Neural crest cell (in vitro differentiated cells): ENCODE measurements around the gene ACSL3. TPM values are rescaled to one million over a fixed set of nuclear protein-coding genes. Genes with fewer than 3 reads are reported as not detected.
A peak's percentile ranks its signal among the peaks of the same experiment; 100 is the strongest.

Experiments used
- DNase-seq: peaks from one replicate; pipeline ENCODE4 v3.0.0; 2021; ENCODE audit warnings: low read depth, mixed read lengths, low spot score
- H3K27ac Mint-ChIP-seq: one replicate; pipeline ENCODE4 v1.8.0; 2021; ENCODE audit warnings: mild to moderate bottlenecking, mixed read lengths; ENCODE audit not compliant: unreplicated experiment
- H3K27me3 Mint-ChIP-seq: 2 replicates; pipeline ENCODE4 v1.8.0; 2021; ENCODE audit warnings: low read depth, mild to moderate bottlenecking, mixed read lengths
- H3K36me3 Mint-ChIP-seq: 2 replicates; pipeline ENCODE4 v1.8.0; 2021; ENCODE audit warnings: low read depth, mild to moderate bottlenecking, mixed read lengths
- H3K4me1 Mint-ChIP-seq: 2 replicates; pipeline ENCODE4 v1.8.0; 2021; ENCODE audit warnings: mixed read lengths
- H3K4me3 Mint-ChIP-seq: one replicate; pipeline ENCODE4 v1.8.0; 2021; ENCODE audit warnings: mild to moderate bottlenecking, mixed read lengths
- H3K9me3 Mint-ChIP-seq: 2 replicates; pipeline ENCODE4 v1.8.0; 2021; ENCODE audit warnings: mixed read lengths
- CTCF ChIP-seq: fragments of 200-600 bp; sonication (generic); conservative IDR thresholded peaks from 2 replicates; pipeline ENCODE4 v1.5.0; 2021; ENCODE audit warnings: antibody characterized with exemption, mild to moderate bottlenecking
- total RNA-seq: library from RNA; stranded (reverse); gene quantifications from 2 replicates; pipeline ENCODE4 v1.2.1, GENCODE V29; 2021

ACSL3 gene
- total RNA-seq, 1 donor from 2014 or later = 89.5 TPM

GRCh38 chr2:222907048-222907447 is 46.2 kb downstream of the ACSL3 start:
- H3K27me3 Mint-ChIP-seq = no peaks in the 10 kb centered on the region
- peak overlapping the region; percentile 30 for H3K27ac Mint-ChIP-seq
- peaks cover 11% of the 10 kb centered on the region for H3K36me3 Mint-ChIP-seq
- DNase-seq = no peak
- TF ChIP-seq CTCF = no peak
- no peaks in the 10 kb centered on the region for H3K9me3 Mint-ChIP-seq
- H3K4me3 Mint-ChIP-seq = no peak overlapping the region
- H3K4me1 Mint-ChIP-seq = peaks cover 39% of the 10 kb centered on the region

GRCh38 chr2:222907790-222908441 is 47.1 kb downstream of the ACSL3 start:
- no peaks in the 10 kb centered on the region for H3K9me3 Mint-ChIP-seq
- H3K36me3 Mint-ChIP-seq = peaks cover 11% of the 10 kb centered on the region
- no peak for DNase-seq
- H3K4me3 Mint-ChIP-seq = no peak overlapping the region
- TF ChIP-seq CTCF = no peak
- H3K4me1 Mint-ChIP-seq = peaks cover 41% of the 10 kb centered on the region
- no peak overlapping the region for H3K27ac Mint-ChIP-seq
- no peaks in the 10 kb centered on the region for H3K27me3 Mint-ChIP-seq

- Mint-ChIP-seq H3K27ac (no peak overlapping the region), H3K4me3 (no peak overlapping the region), H3K9me3 (no peaks in the 10 kb centered on the region), H3K36me3 (peaks cover 11% of the 10 kb centered on the region), H3K27me3 (no peaks in the 10 kb centered on the region), H3K4me1 (peaks cover 36% of the 10 kb centered on the region)
- no peak for DNase-seq
- no peak for TF ChIP-seq CTCF
Measured at GRCh38 chr2:222909286-222909685, 48.5 kb downstream of the ACSL3 start.

GRCh38 chr2:222912117-222912516 is 51.3 kb downstream of the ACSL3 start:
- no peaks in the 10 kb centered on the region for H3K27me3 Mint-ChIP-seq
- TF ChIP-seq CTCF = no peak
- peaks cover 17% of the 10 kb centered on the region for H3K4me1 Mint-ChIP-seq
- peaks cover 6% of the 10 kb centered on the region for H3K36me3 Mint-ChIP-seq
- no peaks in the 10 kb centered on the region for H3K9me3 Mint-ChIP-seq
- DNase-seq = no peak
- H3K27ac Mint-ChIP-seq = no peak overlapping the region
- no peak overlapping the region for H3K4me3 Mint-ChIP-seq

GRCh38 chr2:222912776-222913175 is 51.9 kb downstream of the ACSL3 start:
- no peak overlapping the region for H3K4me3 Mint-ChIP-seq
- no peaks in the 10 kb centered on the region for H3K27me3 Mint-ChIP-seq
- no peak for DNase-seq
- H3K27ac Mint-ChIP-seq = no peak overlapping the region
- H3K9me3 Mint-ChIP-seq = no peaks in the 10 kb centered on the region
- no peak for TF ChIP-seq CTCF
- H3K36me3 Mint-ChIP-seq = peaks cover 7% of the 10 kb centered on the region
- H3K4me1 Mint-ChIP-seq = peaks cover 13% of the 10 kb centered on the region
